Heart left ventricle (tissue), 13 donors: ENCODE measurements around the gene ADPRHL1.

Source experiments
- POLR2A ChIP-seq, 2 donors: fragments of 450-650 bp; IDR thresholded peaks; one replicate each; pipeline ENCODE4 v1.6.1; 2017; ENCODE audit warnings: antibody characterized with exemption in 2 of 2, mild to moderate bottlenecking in 2 of 2, moderate library complexity in 2 of 2
- TF ChIP-seq, protein P1 (sequence below), 12 donors: fragments of 200-600 bp; sonication (generic) in 4 of 12; IDR thresholded peaks; one replicate each; pipeline versions ENCODE4 v1.5.0 to v1.8.0; 2018 to 2022; ENCODE audit warnings: antibody characterized with exemption in 12 of 12, mild to moderate bottlenecking in 5 of 12
- donor health status: ischemic (EF 13 %, LVEDD 7.1; RV severe dilation, severe dysfunction).
- donor health status: DM: no; HTN: yes; CAD: no.
- donor health status: DM: no; HTN: no; CAD: no.
- donor health status: ischemic (EF 25% LVEDD 6.9; RV normal size, moderate dysfunction).
- donor health status: ischemic (EF 25% LVEDD 5.7; RV mildly dilated, moderate dysfunction).
- donor health status: ischemic (EF 35%, LVEDD 5.7; RV mildly dilated, moderate dysfunction).
- donor health status: nonischemic (EF 11% LVEDD 7.7; RV severe dilation, severe dysfunction).
- donor health status: DM: yes; HTN: yes; CAD: no.
- donor health status: PGD.
- donor health status: ischemic (EF 29% LVEDD 5.4; RV normal size, mild dysfunction).
- donor health status: nonischemic (EF 23%, LVEDD 6.1; RV moderate dilation, normal function).

DNA sequence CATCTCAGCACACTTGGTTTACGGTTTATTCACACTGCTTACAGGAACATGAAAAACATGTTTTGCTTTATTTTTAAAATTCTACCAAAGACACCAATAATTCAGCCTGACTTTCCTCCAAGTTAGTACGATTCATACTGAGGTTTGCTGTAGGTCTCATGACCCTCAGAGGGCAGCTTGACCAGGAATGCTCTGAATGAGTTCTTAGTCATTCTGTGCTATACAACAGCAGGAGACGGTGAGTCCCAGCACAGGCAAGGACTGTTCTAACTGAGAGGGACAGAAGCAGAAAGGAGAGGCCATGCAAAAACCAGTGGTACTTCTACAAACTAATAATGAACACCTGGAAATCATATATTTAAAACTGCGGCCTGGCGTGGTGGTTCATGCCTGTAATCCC, 95.8 kb downstream of the ADPRHL1 start:
- TF ChIP-seq POLR2A (IDR thresholded peaks at IDR 0.05) = no peak
- TF ChIP-seq, protein P1, sequence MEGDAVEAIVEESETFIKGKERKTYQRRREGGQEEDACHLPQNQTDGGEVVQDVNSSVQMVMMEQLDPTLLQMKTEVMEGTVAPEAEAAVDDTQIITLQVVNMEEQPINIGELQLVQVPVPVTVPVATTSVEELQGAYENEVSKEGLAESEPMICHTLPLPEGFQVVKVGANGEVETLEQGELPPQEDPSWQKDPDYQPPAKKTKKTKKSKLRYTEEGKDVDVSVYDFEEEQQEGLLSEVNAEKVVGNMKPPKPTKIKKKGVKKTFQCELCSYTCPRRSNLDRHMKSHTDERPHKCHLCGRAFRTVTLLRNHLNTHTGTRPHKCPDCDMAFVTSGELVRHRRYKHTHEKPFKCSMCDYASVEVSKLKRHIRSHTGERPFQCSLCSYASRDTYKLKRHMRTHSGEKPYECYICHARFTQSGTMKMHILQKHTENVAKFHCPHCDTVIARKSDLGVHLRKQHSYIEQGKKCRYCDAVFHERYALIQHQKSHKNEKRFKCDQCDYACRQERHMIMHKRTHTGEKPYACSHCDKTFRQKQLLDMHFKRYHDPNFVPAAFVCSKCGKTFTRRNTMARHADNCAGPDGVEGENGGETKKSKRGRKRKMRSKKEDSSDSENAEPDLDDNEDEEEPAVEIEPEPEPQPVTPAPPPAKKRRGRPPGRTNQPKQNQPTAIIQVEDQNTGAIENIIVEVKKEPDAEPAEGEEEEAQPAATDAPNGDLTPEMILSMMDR (IDR thresholded peaks at IDR 0.05) = no peak
